Fibroblast of mammary gland (primary cell): ENCODE results near the gene C1QTNF1.
A peak's percentile ranks its signal among the peaks of the same experiment; 100 is the strongest.

Source experiments
- DNase-seq: peaks from one replicate; pipeline ENCODE4 v3.0.0-alpha.2; 2010; ENCODE audit warnings: low read depth
- H3K4me3 ChIP-seq: 2 replicates; pipeline ENCODE4 v1.5.1; 2011; ENCODE audit warnings: low read depth, mild to moderate bottlenecking, low read length, moderate library complexity; ENCODE audit not compliant: control insufficient read depth
- CTCF ChIP-seq: conservative IDR thresholded peaks from 2 replicates; pipeline ENCODE4 v1.5.1; 2011; ENCODE audit warnings: low read depth, low read length, inconsistent platforms; ENCODE audit not compliant: control insufficient read depth, insufficient read depth

C1QTNF1 gene

GRCh38 chr17:78988152-78988551 lies 35.8 kb upstream of the C1QTNF1 start:
- TF ChIP-seq CTCF = no peak

GRCh38 chr17:78990349-78991016 lies 33.5 kb upstream of the C1QTNF1 start:
- TF ChIP-seq CTCF = no peak
- no peak for DNase-seq
- H3K4me3 ChIP-seq = no peak overlapping the region

More at GRCh38 chr17:78988152-78988551, 35.8 kb upstream of the C1QTNF1 start:
- H3K4me3 ChIP-seq = no peak overlapping the region
- no peak for DNase-seq

GRCh38 chr17:78991017-78991738 lies 32.8 kb upstream of the C1QTNF1 start:
- DNase-seq = no peak
- no peak overlapping the region for H3K4me3 ChIP-seq
- TF ChIP-seq CTCF = no peak

- no peak overlapping the region for H3K4me3 ChIP-seq
- DNase-seq = no peak
- TF ChIP-seq CTCF = no peak
These were observed 31.9 kb upstream of the C1QTNF1 start for GRCh38 chr17:78991906-78992532.

- no peak overlapping the region for H3K4me3 ChIP-seq
- no peak for TF ChIP-seq CTCF
- DNase-seq = no peak
These were observed 31.3 kb upstream of the C1QTNF1 start for GRCh38 chr17:78992542-78993212.

GRCh38 chr17:78993241-78993956 lies 30.6 kb upstream of the C1QTNF1 start:
- peak; percentile 68 for TF ChIP-seq CTCF
- H3K4me3 ChIP-seq = no peak overlapping the region
- peak; percentile 54 for DNase-seq
